ENCODE results near the gene FIG4. TPM values are rescaled to one million over a fixed set of nuclear protein-coding genes. Genes with fewer than 3 reads are reported as not detected.
"Not testable (repeated sequence)": the region's sequence is repeated elsewhere in the genome, so short reads cannot be mapped to it uniquely, and the experiment has no call there.

The FIG4 gene
- total RNA-seq, 1 experiment from 2014 or later: 23.1 TPM

GRCh38 chr6:109743739-109744138, 52.6 kb downstream of the FIG4 start:
- Histone ChIP-seq H3K4me2 (ENCODE audit: insufficient read depth, insufficient read length, low read length) (no peak overlapping the region), H2AFZ (ENCODE audit: low read length) (no peak overlapping the region), H3K23ac (ENCODE audit: insufficient read length, low read depth, low read length) (no peak overlapping the region), H2BK20ac (ENCODE audit: low read depth, low read length, poor library complexity, severe bottlenecking) (no peak overlapping the region), H3K4ac (ENCODE audit: low read depth, low read length) (no peak overlapping the region), H3K79me1 (ENCODE audit: insufficient read depth, low read depth, low read length, poor library complexity, severe bottlenecking) (no peaks in the 10 kb centered on the region), H2BK15ac (ENCODE audit: low read depth, low read length) (no peak overlapping the region), H3K27ac (ENCODE audit: insufficient read length, low read depth, low read length) (no peak overlapping the region), H3K9ac (ENCODE audit: extremely low read depth, insufficient read length, low read length) (no peak overlapping the region), H2BK12ac (ENCODE audit: insufficient read length, low read depth, low read length) (no peak overlapping the region), H2BK5ac (ENCODE audit: insufficient read length, low read length) (no peak overlapping the region), H3K79me2 (ENCODE audit: insufficient read depth, low read length) (no peaks in the 10 kb centered on the region), H3K23me2 (ENCODE audit: insufficient read length, low read depth, low read length, poor library complexity, severe bottlenecking) (no peaks in the 10 kb centered on the region), H3K27me3 (ENCODE audit: insufficient read depth, low read length) (no peaks in the 10 kb centered on the region), H3K4me1 (ENCODE audit: insufficient read depth, low read length) (no peaks in the 10 kb centered on the region), H3K18ac (ENCODE audit: insufficient read length, low read depth, low read length) (no peak overlapping the region), H4K20me1 (ENCODE audit: control insufficient read depth, insufficient read depth, insufficient read length) (no peaks in the 10 kb centered on the region), H2AK5ac (ENCODE audit: insufficient read length, low read length) (no peak overlapping the region), H2BK120ac (ENCODE audit: low read depth, low read length, poor library complexity, severe bottlenecking) (no peak overlapping the region), H3K14ac (ENCODE audit: insufficient read depth, low read length) (no peak overlapping the region), H3K56ac (ENCODE audit: insufficient read length, low read depth, low read length) (no peak overlapping the region), H4K91ac (ENCODE audit: insufficient read length, low read depth, low read length) (no peak overlapping the region), H4K8ac (replicated peaks; ENCODE audit: insufficient read length, low read depth, low read length) (no peak overlapping the region), H3K9me3 (ENCODE audit: control insufficient read depth, low read depth, low read length) (no peaks in the 10 kb centered on the region), H4K5ac (ENCODE audit: insufficient read length, low read depth, low read length) (no peak overlapping the region), H3T11ph (ENCODE audit: low read length) (no peak overlapping the region)
- peaks cover 10 to 25% (median 24%) of the 10 kb centered on the region in 3 experiments for H3K36me3 Mint-ChIP-seq (ENCODE audit: insufficient read depth in 1 of 3, low read depth in 3 of 3)
- H3K27me3 Mint-ChIP-seq (ENCODE audit: low read depth): no peaks in the 10 kb centered on the region
- no peak for TF ChIP-seq CTCF (conservative IDR thresholded peaks at IDR 0.05)
- no CpG with 5 or more reads among the region's 2 CpGs for WGBS (ENCODE audit: extremely low coverage, insufficient read length, low lambda C conversion rate)
- no peaks in the 10 kb centered on the region; a peak in 1 of 5 replicates for H3K9me3 Mint-ChIP-seq
- no peak overlapping the region for H3K27ac Mint-ChIP-seq
- H3K4me3 Mint-ChIP-seq: no peak overlapping the region
- no peak for DNase-seq
- H3K4me1 Mint-ChIP-seq: peaks cover 2 to 9% of the 10 kb centered on the region in 2 experiments

GRCh38 chr6:109744779-109745178, 53.7 kb downstream of the FIG4 start:
- not testable (repeated sequence) for H2BK5ac ChIP-seq (ENCODE audit: insufficient read length, low read length); H3K23ac ChIP-seq (ENCODE audit: insufficient read length, low read depth, low read length); H3K4me2 ChIP-seq (ENCODE audit: insufficient read depth, insufficient read length, low read length); H3K27ac Mint-ChIP-seq; H3K27ac ChIP-seq (ENCODE audit: insufficient read length, low read depth, low read length); H2BK12ac ChIP-seq (ENCODE audit: insufficient read length, low read depth, low read length); H2BK15ac ChIP-seq (ENCODE audit: low read depth, low read length); H3K23me2 ChIP-seq (ENCODE audit: insufficient read length, low read depth, low read length, poor library complexity, severe bottlenecking); H3K4me3 Mint-ChIP-seq; H3K9me3 ChIP-seq (ENCODE audit: control insufficient read depth, low read depth, low read length); H2AFZ ChIP-seq (ENCODE audit: low read length); H3K4me1 Mint-ChIP-seq; H3K79me1 ChIP-seq (ENCODE audit: insufficient read depth, low read depth, low read length, poor library complexity, severe bottlenecking); H3K27me3 Mint-ChIP-seq (ENCODE audit: low read depth); H2AK5ac ChIP-seq (ENCODE audit: insufficient read length, low read length); H3K9me3 Mint-ChIP-seq; H4K8ac ChIP-seq (replicated peaks; ENCODE audit: insufficient read length, low read depth, low read length); H3K14ac ChIP-seq (ENCODE audit: insufficient read depth, low read length); H3K27me3 ChIP-seq (ENCODE audit: insufficient read depth, low read length); H3K79me2 ChIP-seq (ENCODE audit: insufficient read depth, low read length); H3K18ac ChIP-seq (ENCODE audit: insufficient read length, low read depth, low read length); H4K20me1 ChIP-seq (ENCODE audit: control insufficient read depth, insufficient read depth, insufficient read length); H3T11ph ChIP-seq (ENCODE audit: low read length); H2BK120ac ChIP-seq (ENCODE audit: low read depth, low read length, poor library complexity, severe bottlenecking); H3K4ac ChIP-seq (ENCODE audit: low read depth, low read length); H3K56ac ChIP-seq (ENCODE audit: insufficient read length, low read depth, low read length); H4K91ac ChIP-seq (ENCODE audit: insufficient read length, low read depth, low read length); H3K4me1 ChIP-seq (ENCODE audit: insufficient read depth, low read length); H3K9ac ChIP-seq (ENCODE audit: extremely low read depth, insufficient read length, low read length); H4K5ac ChIP-seq (ENCODE audit: insufficient read length, low read depth, low read length); H2BK20ac ChIP-seq (ENCODE audit: low read depth, low read length, poor library complexity, severe bottlenecking); DNase-seq
- no CpG with 5 or more reads among the region's 3 CpGs for WGBS (ENCODE audit: extremely low coverage, insufficient read length, low lambda C conversion rate)
- H3K36me3 Mint-ChIP-seq (ENCODE audit: insufficient read depth in 1 of 3, low read depth in 3 of 3): peaks cover 8 to 24% (median 21%) of the 10 kb centered on the region in 3 experiments
